Ascending aorta (tissue), 2 donors: Measurements from ENCODE around the gene ZC3H6. TPM values are rescaled to one million over a fixed set of nuclear protein-coding genes. Genes with fewer than 3 reads are reported as not detected.

Experiments
- DNase-seq, 2 donors: peaks; one replicate each; pipeline ENCODE4 v3.0.0-alpha.2; 2019; ENCODE audit warnings: low spot score in 2 of 2
- H3K27ac ChIP-seq, 2 donors: fragments of 200-600 bp; sonication (generic); one replicate each; pipeline ENCODE4 v1.5.1; 2016 to 2017; ENCODE audit warnings: mild to moderate bottlenecking in 1 of 2
- H3K27me3 ChIP-seq: fragments of 200-600 bp; sonication (generic); one replicate; pipeline ENCODE4 v1.5.1; 2017
- H3K36me3 ChIP-seq, 2 donors: fragments of 200-600 bp; sonication (generic); one replicate each; pipeline ENCODE4 v1.5.1; 2016
- H3K4me1 ChIP-seq, 2 donors: fragments of 200-600 bp; sonication (generic); one replicate each; pipeline ENCODE4 v1.5.1; 2016 to 2017; ENCODE audit warnings: mild to moderate bottlenecking in 1 of 2
- H3K4me3 ChIP-seq, 2 donors: fragments of 200-600 bp; sonication (generic); one replicate each; pipeline ENCODE4 v1.5.1; 2016 to 2017; ENCODE audit warnings: mild to moderate bottlenecking in 1 of 2
- H3K9me3 ChIP-seq, 2 donors: fragments of 200-600 bp; sonication (generic); one replicate each; pipeline ENCODE4 v1.5.1; 2016
- CTCF ChIP-seq, 3 experiments: fragments of 200-600 bp in 2 of 3; fragments of 450-650 bp in 1 of 3; sonication (generic) in 2 of 3; IDR thresholded peaks; one replicate each; pipeline ENCODE4 v1.5.1; 2016 to 2019; ENCODE audit warnings: antibody characterized with exemption in 3 of 3, mild to moderate bottlenecking in 1 of 3, moderate library complexity in 1 of 3
- intact Hi-C: fragments of 100-400 bp; cut with DNase I; formaldehyde crosslinking; loops from one replicate; pipeline ENCODE4 v1.15.1; 2023
- total RNA-seq: library from RNA; depleted of rRNA; stranded (reverse); fragments of >200 nt; gene quantifications from one replicate; pipeline ENCODE4 v1.1.0, GENCODE V29; 2016

The ZC3H6 gene
- total RNA-seq, 1 donor from 2014 or later, result 1.5 TPM

GRCh38 chr2:112332123-112332696, 56.8 kb downstream of the ZC3H6 start:
- Histone ChIP-seq H3K27ac (no peak overlapping the region), H3K9me3 (no peaks in the 10 kb centered on the region), H3K4me3 (no peak overlapping the region), H3K27me3 (no peaks in the 10 kb centered on the region), H3K4me1 (no peaks in the 10 kb centered on the region), H3K36me3 (peaks cover 7 to 18% of the 10 kb centered on the region in 2 donors)
- intact Hi-C loops, result no loop called here
- no peak for TF ChIP-seq CTCF (IDR thresholded peaks at IDR 0.05)
- DNase-seq, result no peak

GRCh38 chr2:112335600-112335999, 60.2 kb downstream of the ZC3H6 start:
- Histone ChIP-seq H3K9me3 (no peaks in the 10 kb centered on the region), H3K27ac (no peak overlapping the region), H3K4me3 (no peak overlapping the region), H3K36me3 (peaks cover 4 to 14% of the 10 kb centered on the region in 2 donors), H3K4me1 (no peaks in the 10 kb centered on the region), H3K27me3 (no peaks in the 10 kb centered on the region)
- no peak for TF ChIP-seq CTCF (IDR thresholded peaks at IDR 0.05)
- no peak for DNase-seq
- intact Hi-C loops, result no loop called here

GRCh38 chr2:112339986-112340385, 64.6 kb downstream of the ZC3H6 start:
- Histone ChIP-seq H3K27ac (no peak overlapping the region), H3K9me3 (no peaks in the 10 kb centered on the region), H3K27me3 (no peaks in the 10 kb centered on the region), H3K4me3 (no peak overlapping the region), H3K4me1 (no peaks in the 10 kb centered on the region), H3K36me3 (no peaks in the 10 kb centered on the region)
- intact Hi-C loops, result no loop called here
- no peak for TF ChIP-seq CTCF (IDR thresholded peaks at IDR 0.05)
- DNase-seq, result no peak

GRCh38 chr2:112340475-112341267, 65.3 kb downstream of the ZC3H6 start:
- H3K27ac ChIP-seq, result no peak overlapping the region
- H3K9me3 ChIP-seq, result no peaks in the 10 kb centered on the region
- no peak for TF ChIP-seq CTCF (IDR thresholded peaks at IDR 0.05)
- DNase-seq, result no peak
- H3K4me1 ChIP-seq, result no peaks in the 10 kb centered on the region
- H3K27me3 ChIP-seq, result no peaks in the 10 kb centered on the region
- H3K4me3 ChIP-seq, result no peak overlapping the region
- intact Hi-C loops, result no loop called here
- no peaks in the 10 kb centered on the region for H3K36me3 ChIP-seq

- no peak for TF ChIP-seq CTCF (IDR thresholded peaks at IDR 0.05)
- no peak for DNase-seq
- no peaks in the 10 kb centered on the region for H3K9me3 ChIP-seq
- intact Hi-C loops, result no loop called here
- H3K4me1 ChIP-seq, result no peaks in the 10 kb centered on the region
- H3K36me3 ChIP-seq, result no peaks in the 10 kb centered on the region
- no peak overlapping the region for H3K27ac ChIP-seq
- H3K27me3 ChIP-seq, result no peaks in the 10 kb centered on the region
- no peak overlapping the region for H3K4me3 ChIP-seq
Observed at GRCh38 chr2:112342067-112342550, 66.7 kb downstream of the ZC3H6 start.
